AG10803 (cell line): Measurements from ENCODE around the gene TBC1D22A.

Source experiments
- DNase-seq: peaks from one replicate; pipeline ENCODE4 v3.0.0; 2010; ENCODE audit warnings: low read depth
- H3K4me3 ChIP-seq: 2 replicates; pipeline ENCODE4 v1.5.1; 2011; ENCODE audit warnings: mild to moderate bottlenecking, low read length, control low read depth
- CTCF ChIP-seq: conservative IDR thresholded peaks from 2 replicates; pipeline ENCODE4 v1.5.1; 2011; ENCODE audit warnings: mild to moderate bottlenecking, low read length, control low read depth, inconsistent platforms

Gene TBC1D22A

DNA sequence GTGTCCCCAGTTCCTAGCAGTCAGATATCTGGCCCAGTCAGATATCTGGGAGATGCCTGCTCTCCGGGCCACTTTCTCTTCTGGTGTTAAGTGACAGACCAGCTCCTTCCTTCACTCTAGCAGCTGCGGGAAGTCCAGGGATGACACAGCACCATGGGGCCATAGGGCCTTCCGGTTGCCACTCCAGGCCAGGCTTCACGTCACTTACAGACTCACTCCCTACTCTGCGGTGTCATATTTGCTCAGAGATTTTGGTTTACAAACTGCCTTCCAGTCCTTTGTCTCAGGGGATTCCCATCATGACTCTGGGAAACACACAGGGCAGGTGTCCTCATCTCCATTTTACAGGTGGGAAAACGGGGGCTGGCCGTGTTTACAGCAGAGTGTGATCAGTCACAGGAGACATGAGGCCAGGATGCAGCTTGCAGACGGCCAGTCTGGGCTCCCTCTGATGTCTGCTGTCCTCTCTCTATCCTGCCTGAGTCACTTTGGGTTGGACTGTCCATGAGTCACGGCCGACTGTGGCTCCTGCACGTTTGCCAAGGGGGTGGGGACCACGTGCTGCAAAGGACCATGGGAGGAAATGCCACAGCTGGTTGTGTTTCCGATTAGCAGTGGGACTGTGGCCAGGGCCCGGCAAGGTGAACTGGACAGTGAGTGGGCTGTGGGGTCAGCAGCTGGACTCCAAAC is 8.2 kb upstream of the TBC1D22A start:
- peak; percentile 98 for DNase-seq
- TF ChIP-seq CTCF, result no peak
- H3K4me3 ChIP-seq, result peak overlapping the region; percentile 34

DNA sequence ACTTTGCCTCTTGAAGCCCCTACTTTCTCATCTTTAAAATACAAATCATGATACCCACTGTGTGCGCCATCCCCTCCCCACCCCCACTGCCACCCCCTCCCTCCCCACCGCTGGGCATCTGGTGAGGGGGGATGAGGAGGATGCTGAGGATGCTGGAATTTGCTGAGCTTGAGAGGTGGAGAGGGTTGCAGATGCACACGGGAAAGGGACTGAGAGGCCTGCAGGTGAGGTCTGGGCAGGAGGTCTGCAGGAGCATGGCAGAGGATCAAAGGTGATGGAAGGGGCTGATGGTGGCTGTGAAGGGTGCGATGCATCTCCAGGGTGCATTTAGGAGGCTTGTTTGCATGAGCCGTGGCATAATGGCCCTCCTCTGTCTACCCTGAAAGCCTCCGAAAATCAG is 7.6 kb upstream of the TBC1D22A start:
- no peak for DNase-seq
- TF ChIP-seq CTCF, result no peak
- H3K4me3 ChIP-seq, result no peak overlapping the region; the same call in 1 of the 2 replicates

- no peak for TF ChIP-seq CTCF
- no peak for DNase-seq
Observed at GRCh38 chr22:46755525-46755924, 6.9 kb upstream of the TBC1D22A start.

GRCh38 chr22:46756097-46756496 is 6.4 kb upstream of the TBC1D22A start:
- TF ChIP-seq CTCF, result no peak

More at GRCh38 chr22:46755525-46755924, 6.9 kb upstream of the TBC1D22A start:
- no peak overlapping the region for H3K4me3 ChIP-seq

DNA sequence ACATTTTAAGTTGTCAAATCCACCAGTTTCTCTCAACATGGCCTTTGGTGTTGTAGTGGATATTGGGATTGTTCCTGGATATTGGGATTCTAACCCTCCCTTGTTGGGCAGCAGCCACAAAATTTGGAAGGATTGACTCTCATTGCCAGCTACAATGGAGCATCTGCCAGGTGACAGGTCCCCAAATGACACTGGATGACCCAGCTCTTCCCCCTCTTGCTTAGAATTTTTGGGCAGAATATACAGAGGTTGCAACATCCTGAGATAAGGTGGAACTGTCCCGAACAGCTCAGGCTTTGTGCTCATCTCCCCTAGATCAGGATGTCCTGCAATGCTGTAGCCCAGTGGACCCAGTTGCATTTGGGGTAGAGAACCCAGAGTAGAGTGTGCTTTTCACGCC is 5.3 kb upstream of the TBC1D22A start:
- DNase-seq, result no peak
- no peak overlapping the region for H3K4me3 ChIP-seq
- TF ChIP-seq CTCF, result no peak

More at GRCh38 chr22:46756097-46756496, 6.4 kb upstream of the TBC1D22A start:
- no peak for DNase-seq
- H3K4me3 ChIP-seq, result no peak overlapping the region

DNA sequence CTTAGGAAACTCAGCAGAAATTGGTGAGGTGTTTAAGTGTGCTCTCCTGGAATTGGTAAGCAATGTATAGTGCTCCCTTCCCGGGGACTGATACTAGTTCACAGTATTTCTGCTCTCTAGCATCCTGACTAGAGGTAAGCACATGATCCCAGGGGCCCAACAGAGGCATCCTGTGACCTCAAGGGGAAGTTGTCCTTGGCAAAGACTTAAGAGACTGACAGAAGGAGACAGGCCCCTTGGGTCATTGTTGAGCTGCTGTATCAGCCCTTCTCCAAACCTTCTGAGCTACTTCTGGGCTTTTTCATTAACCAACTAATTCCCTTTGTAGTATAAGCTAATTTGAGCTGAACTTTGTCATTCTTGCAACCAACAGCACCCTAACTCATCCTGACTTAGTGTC is 4.3 kb upstream of the TBC1D22A start:
- no peak overlapping the region for H3K4me3 ChIP-seq
- DNase-seq, result no peak
- TF ChIP-seq CTCF, result no peak

GRCh38 chr22:46758867-46759290 is 3.6 kb upstream of the TBC1D22A start:
- no peak overlapping the region for H3K4me3 ChIP-seq
- TF ChIP-seq CTCF, result peak; percentile 78
- peak; percentile 61 for DNase-seq
